Left ventricle myocardium inferior (tissue), 1 donor: ENCODE data around the gene TRIM5. TPM values are rescaled to one million over a fixed set of nuclear protein-coding genes. Genes with fewer than 3 reads are reported as not detected.

Source experiments
- DNase-seq: peaks from one replicate; pipeline ENCODE4 v3.0.0-alpha.2; 2020
- H3K27ac ChIP-seq: fragments of 200-600 bp; replicated peaks from 2 replicates; pipeline ENCODE4 v1.8.0; 2021
- H3K27me3 ChIP-seq: fragments of 200-600 bp; 2 replicates; pipeline ENCODE4 v1.8.0; 2021; ENCODE audit warnings: low read depth
- H3K36me3 ChIP-seq: fragments of 200-600 bp; 2 replicates; pipeline ENCODE4 v1.8.0; 2021
- H3K4me1 ChIP-seq: fragments of 200-600 bp; 2 replicates; pipeline ENCODE4 v1.8.0; 2021
- H3K4me3 ChIP-seq: fragments of 200-600 bp; 2 replicates; pipeline ENCODE4 v1.8.0; 2021; ENCODE audit warnings: mild to moderate bottlenecking, moderate library complexity
- H3K9me3 ChIP-seq: fragments of 200-600 bp; replicated peaks from 2 replicates; pipeline ENCODE4 v1.8.0; 2021
- intact Hi-C: fragments of 100-400 bp; cut with micrococcal nuclease; formaldehyde crosslinking; loops from one replicate; pipeline ENCODE4 v1.11.0; 2022
- total RNA-seq: library from RNA; stranded (reverse); fragmentation: NEBNext Ultra II Directional; extraction: Animal tissue kit (Norgen Biotek cat#: 25700); gene quantifications from one replicate; pipeline ENCODE4 v1.2.1, GENCODE V29; 2021
- TF ChIP-seq, protein P1 (sequence below): fragments of 200-600 bp; IDR thresholded peaks from 2 replicates; pipeline ENCODE4 v1.8.0; 2021; ENCODE audit warnings: antibody characterized with exemption, mild to moderate bottlenecking, borderline replicate concordance
- donor health status: DM: no; HTN: yes; CAD: no; lungs with severe emphysema.

TRIM5 gene
- total RNA-seq, 1 donor from 2014 or later = 8.4 TPM

DNA sequence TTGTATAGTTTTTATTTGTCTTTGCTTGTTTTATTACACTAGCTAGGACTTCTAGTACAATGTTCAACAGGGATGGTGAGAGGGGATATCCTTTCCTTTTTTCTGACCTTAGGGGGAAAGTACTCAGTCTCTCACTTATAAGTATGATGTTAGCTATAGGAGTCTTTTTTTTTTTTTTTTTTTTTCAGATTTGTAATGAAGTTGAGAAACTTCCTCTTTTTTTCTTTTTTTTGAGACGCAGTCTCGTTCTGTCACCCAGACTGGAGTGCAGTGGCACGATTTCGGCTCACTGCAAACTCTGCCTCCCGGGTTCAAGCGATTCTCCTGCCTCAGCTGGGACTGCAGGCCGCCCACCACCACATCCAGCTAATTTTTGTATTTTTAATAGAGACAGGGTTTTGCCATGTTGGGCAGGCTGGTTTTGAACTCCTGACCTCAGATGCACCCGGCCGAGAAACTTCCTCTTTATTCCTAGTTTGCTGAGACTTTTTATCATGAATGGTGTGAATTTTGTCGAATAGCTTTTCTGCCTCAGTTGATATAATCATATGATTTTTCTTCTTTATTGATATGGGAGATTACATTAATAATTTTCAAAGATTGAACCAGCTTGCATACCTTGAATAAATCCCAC is 15.7 kb upstream of the TRIM5 start:
- DNase-seq = no peak
- Histone ChIP-seq H3K27ac (no peak overlapping the region), H3K4me1 (peaks cover 9% of the 10 kb centered on the region), H3K4me3 (no peak overlapping the region), H3K36me3 (peaks cover 72% of the 10 kb centered on the region), H3K27me3 (no peaks in the 10 kb centered on the region), H3K9me3 (no peaks in the 10 kb centered on the region)
- TF ChIP-seq, protein P1, sequence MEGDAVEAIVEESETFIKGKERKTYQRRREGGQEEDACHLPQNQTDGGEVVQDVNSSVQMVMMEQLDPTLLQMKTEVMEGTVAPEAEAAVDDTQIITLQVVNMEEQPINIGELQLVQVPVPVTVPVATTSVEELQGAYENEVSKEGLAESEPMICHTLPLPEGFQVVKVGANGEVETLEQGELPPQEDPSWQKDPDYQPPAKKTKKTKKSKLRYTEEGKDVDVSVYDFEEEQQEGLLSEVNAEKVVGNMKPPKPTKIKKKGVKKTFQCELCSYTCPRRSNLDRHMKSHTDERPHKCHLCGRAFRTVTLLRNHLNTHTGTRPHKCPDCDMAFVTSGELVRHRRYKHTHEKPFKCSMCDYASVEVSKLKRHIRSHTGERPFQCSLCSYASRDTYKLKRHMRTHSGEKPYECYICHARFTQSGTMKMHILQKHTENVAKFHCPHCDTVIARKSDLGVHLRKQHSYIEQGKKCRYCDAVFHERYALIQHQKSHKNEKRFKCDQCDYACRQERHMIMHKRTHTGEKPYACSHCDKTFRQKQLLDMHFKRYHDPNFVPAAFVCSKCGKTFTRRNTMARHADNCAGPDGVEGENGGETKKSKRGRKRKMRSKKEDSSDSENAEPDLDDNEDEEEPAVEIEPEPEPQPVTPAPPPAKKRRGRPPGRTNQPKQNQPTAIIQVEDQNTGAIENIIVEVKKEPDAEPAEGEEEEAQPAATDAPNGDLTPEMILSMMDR = no peak
- intact Hi-C loops = no loop called here

- no peak for DNase-seq
- Histone ChIP-seq H3K27ac (no peak overlapping the region), H3K27me3 (no peaks in the 10 kb centered on the region), H3K9me3 (no peaks in the 10 kb centered on the region), H3K4me3 (no peak overlapping the region), H3K36me3 (peaks cover 63% of the 10 kb centered on the region), H3K4me1 (peaks cover 23% of the 10 kb centered on the region)
- intact Hi-C loops = no loop called here
- TF ChIP-seq, protein P1 = no peak
Measured at GRCh38 chr11:5698281-5698680, 13.4 kb upstream of the TRIM5 start.

DNA sequence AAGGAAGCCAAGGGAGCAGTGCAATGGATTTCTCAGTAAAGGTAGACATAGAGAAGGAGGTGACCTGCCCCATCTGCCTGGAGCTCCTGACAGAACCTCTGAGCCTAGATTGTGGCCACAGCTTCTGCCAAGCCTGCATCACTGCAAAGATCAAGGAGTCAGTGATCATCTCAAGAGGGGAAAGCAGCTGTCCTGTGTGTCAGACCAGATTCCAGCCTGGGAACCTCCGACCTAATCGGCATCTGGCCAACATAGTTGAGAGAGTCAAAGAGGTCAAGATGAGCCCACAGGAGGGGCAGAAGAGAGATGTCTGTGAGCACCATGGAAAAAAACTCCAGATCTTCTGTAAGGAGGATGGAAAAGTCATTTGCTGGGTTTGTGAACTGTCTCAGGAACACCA is 11.3 kb upstream of the TRIM5 start:
- Histone ChIP-seq H3K9me3 (no peaks in the 10 kb centered on the region), H3K27me3 (no peaks in the 10 kb centered on the region), H3K4me1 (peaks cover 33% of the 10 kb centered on the region), H3K4me3 (no peak overlapping the region), H3K36me3 (peaks cover 48% of the 10 kb centered on the region), H3K27ac (no peak overlapping the region)
- intact Hi-C loops = no loop called here
- TF ChIP-seq, protein P1 = no peak
- no peak for DNase-seq

GRCh38 chr11:5695580-5695979 is 10.7 kb upstream of the TRIM5 start:
- Histone ChIP-seq H3K27ac (no peak overlapping the region), H3K4me1 (peaks cover 33% of the 10 kb centered on the region), H3K27me3 (no peaks in the 10 kb centered on the region), H3K9me3 (no peaks in the 10 kb centered on the region), H3K4me3 (no peak overlapping the region), H3K36me3 (peaks cover 42% of the 10 kb centered on the region)
- no peak for DNase-seq
- TF ChIP-seq, protein P1 = no peak
- intact Hi-C loops = no loop called here

GRCh38 chr11:5694642-5695041 is 9.8 kb upstream of the TRIM5 start:
- no peak for DNase-seq
- H3K4me3 ChIP-seq = no peak overlapping the region
- TF ChIP-seq, protein P1 = no peak
- no peak overlapping the region for H3K27ac ChIP-seq
- intact Hi-C loops = no loop called here
- H3K36me3 ChIP-seq = peaks cover 32% of the 10 kb centered on the region
- H3K9me3 ChIP-seq = no peaks in the 10 kb centered on the region
- peaks cover 33% of the 10 kb centered on the region for H3K4me1 ChIP-seq
- H3K27me3 ChIP-seq = no peaks in the 10 kb centered on the region
